GM10248 (cell line): ENCODE results near the gene UBAP1.
A peak's percentile ranks its signal among the peaks of the same experiment; 100 is the strongest.
"Not testable (repeated sequence)": the region's sequence is repeated elsewhere in the genome, so short reads cannot be mapped to it uniquely, and the experiment has no call there.

Experiments used
- CTCF ChIA-PET: fragments of 300-600 bp; sonication (Branson Sonifier 250); formaldehyde crosslinking; extraction: SDS; loops from one replicate; lab custom pipeline; 2021; ENCODE audit warnings: antibody characterized with exemption; lab: Yijun Ruan, JAX
- POLR2A ChIA-PET: fragments of 350-650 bp; sonication (Branson Sonifier 250); formaldehyde crosslinking; extraction: SDS; loops from one replicate; lab custom pipeline; 2020; ENCODE audit warnings: antibody characterized with exemption; lab: Yijun Ruan, JAX
- DNase-seq: peaks from one replicate; pipeline ENCODE4 v3.0.0; 2012; ENCODE audit errors: extremely low spot score
- TF ChIP-seq, protein P1 (sequence below): IDR thresholded peaks from 2 replicates; pipeline ENCODE4 v1.5.1; 2012; ENCODE audit warnings: mild to moderate bottlenecking, low read depth; ENCODE audit errors: extremely low read depth, missing control alignments, control extremely low read depth

The UBAP1 gene

DNA sequence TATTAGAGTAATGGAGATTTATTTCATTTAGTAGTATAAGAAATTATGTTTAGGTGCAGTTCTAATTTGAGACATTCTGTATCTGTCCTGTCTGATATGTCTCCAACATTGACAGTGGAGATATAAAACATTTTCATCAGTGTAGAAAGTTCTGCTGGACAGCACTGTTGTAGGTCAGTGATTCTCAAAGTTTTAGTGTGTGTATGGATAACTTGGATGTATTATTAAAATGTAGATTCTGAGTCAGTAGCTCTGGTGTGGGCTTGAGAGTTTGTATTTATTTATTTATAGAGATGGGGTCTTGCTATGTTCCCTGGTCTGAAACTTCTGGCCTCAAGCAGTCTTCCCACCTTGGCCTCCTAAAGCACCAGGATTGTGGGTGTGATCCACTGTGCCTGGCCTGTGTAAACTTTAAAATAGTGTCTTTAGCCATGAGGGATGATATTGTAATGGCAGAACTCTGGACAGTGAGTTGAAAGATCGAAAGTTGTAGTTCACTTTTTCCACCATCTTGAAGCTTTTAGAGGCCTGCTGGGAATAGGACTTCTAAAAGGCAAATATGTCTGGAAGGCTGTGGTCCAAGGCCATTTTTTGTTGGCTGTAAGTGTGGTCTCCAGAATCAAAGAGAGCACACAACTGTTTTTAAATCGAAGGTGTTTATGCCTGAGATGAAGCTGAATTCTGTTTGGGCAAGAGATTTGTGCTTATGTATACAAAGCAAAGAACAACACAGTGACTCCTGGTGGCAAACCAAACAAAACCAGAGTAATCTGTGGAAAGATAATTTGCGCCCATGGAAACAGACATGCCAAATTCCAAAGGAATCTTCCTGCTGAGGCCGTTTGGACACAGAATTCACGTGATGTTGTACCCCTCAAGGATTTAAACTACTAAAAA, 12.4 kb downstream of the UBAP1 start:
- DNase-seq, result no peak
- TF ChIP-seq, protein P1, sequence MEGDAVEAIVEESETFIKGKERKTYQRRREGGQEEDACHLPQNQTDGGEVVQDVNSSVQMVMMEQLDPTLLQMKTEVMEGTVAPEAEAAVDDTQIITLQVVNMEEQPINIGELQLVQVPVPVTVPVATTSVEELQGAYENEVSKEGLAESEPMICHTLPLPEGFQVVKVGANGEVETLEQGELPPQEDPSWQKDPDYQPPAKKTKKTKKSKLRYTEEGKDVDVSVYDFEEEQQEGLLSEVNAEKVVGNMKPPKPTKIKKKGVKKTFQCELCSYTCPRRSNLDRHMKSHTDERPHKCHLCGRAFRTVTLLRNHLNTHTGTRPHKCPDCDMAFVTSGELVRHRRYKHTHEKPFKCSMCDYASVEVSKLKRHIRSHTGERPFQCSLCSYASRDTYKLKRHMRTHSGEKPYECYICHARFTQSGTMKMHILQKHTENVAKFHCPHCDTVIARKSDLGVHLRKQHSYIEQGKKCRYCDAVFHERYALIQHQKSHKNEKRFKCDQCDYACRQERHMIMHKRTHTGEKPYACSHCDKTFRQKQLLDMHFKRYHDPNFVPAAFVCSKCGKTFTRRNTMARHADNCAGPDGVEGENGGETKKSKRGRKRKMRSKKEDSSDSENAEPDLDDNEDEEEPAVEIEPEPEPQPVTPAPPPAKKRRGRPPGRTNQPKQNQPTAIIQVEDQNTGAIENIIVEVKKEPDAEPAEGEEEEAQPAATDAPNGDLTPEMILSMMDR, result peak; percentile 10
- ChIA-PET POLR2A (no interaction called here), CTCF (interaction anchor here (1.1 to 1.5 kb wide), 3 partner anchors 12 to 26 kb away, joined by 3 to 5 read pairs (median 4); no protein-coding TSS in a partner anchor)

DNA sequence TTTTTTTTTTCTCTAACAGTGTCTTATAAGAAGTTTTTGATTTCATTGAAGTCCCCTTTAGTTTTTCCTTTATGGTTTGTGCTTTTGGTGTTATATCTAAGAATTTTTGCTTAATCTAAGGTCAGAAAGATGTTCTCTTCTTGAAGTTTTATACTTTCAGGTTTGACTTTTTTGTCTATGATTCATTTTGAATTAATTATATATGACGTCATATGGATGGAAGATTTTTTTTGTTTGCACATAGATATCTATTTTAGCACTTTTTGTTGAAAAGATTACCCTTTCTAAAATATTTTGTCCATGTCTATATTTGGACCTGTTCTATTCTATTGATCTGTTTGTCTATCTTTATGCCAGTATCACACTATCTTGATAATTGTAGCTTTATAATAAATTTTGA, 16.3 kb downstream of the UBAP1 start:
- TF ChIP-seq, protein P1, result no peak
- ChIA-PET POLR2A (no interaction called here), CTCF (interaction anchor here (0.9 kb wide), 1 partner anchor 11 kb away, joined by 3 read pairs; no protein-coding TSS in a partner anchor)
- DNase-seq, result no peak

DNA sequence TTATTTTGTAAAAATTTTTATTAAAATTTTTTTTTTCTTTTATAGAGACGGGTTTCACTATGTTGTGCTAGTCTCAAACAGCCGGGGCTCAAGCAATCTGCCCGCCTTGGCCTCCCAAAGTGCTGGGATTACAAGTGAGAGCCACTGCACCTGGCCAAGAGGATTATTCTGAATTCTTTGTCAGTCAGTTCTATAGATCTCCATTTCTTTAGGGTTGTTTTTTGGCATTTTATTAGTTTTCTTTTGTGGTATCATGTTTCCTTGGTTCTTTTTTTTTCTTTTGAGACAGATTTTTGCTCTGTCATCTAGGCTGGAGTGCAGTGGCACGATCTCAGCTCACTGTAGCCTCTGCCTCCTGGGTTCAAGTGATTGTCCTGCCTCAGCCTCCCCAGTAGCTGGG, 18.4 kb downstream of the UBAP1 start:
- POLR2A ChIA-PET, DNase-seq: not testable (repeated sequence)
- CTCF ChIA-PET, result interaction anchor here (1.3 to 1.5 kb wide), 2 partner anchors 13 to 17 kb away, joined by 3 to 4 read pairs; no protein-coding TSS in a partner anchor

DNA sequence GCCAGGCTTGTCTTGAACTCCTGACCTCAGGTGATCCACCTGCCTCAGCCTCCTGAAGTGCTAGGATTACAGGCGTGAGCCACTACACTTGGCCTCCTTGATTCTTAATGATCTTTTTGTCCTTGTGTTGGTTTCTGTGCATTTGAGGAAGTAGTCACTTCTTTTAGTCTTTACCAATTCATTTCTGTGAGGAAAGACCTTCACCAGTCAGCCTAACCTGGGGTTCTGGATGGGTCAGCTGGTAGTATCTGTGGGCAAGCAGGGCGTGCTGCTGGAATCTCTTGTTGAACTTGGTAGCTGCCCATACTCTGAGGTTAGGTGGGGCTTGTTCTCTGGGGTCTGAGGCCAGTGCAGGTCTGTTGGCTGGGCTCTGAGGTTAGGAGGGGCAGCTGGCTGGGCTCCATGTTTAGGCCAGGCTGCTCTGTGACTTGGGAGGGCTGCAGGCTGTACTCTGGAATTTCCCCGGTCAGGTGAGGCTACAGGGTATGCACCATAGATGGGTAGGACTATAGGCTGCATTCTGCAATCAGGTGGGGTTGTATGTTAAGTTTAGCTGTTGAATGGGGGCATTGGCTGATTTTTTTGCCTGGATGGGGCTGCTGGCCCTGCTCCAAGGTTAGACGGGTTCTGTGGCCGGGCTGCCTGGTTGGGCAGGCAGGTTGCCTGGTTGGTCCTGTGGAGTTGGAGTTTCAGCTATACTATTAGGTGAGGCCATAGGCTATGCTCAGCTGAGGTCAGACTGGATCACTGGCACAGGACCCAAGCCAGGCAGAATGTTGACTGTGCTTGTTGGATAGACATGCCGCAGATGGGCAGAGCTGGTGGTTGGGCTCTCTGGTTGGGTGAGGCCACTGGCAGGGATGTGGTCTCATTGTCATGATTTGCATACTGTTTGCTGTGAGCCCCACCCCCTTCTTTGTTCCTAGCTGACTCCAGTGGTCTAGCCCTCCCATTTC, 19.2 kb downstream of the UBAP1 start:
- POLR2A ChIA-PET, result no interaction called here
- TF ChIP-seq, protein P1, result no peak
- CTCF ChIA-PET, result interaction anchor here (0.8 to 1.5 kb wide), 3 partner anchors 13 to 24 kb away, joined by 3 to 4 read pairs (median 3); no protein-coding TSS in a partner anchor
- DNase-seq, result no peak

DNA sequence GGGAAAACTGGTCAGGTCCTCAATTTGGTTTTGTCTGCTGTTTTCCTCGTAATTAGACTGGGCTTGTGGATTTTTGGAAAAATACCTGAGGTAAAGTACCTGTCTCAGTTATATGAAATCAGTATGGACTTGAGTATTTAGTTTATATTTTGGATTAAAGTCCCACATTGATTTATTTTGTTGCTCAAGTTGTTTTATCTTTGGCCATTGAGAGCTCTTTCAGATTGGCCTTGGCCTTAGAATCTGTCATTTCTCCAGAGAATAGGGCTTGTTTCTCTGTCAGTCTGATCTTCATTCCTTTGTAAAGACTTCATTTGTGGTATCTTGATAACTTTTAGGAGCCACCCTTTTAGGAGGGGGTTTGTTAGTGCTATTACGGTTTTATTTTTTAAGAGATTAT, 21.2 kb downstream of the UBAP1 start:
- ChIA-PET POLR2A (interaction anchor here (0.5 kb wide), 1 partner anchor 1999 kb away, joined by 10 read pairs; no protein-coding TSS in a partner anchor), CTCF (interaction anchor here (1.1 kb wide), 1 partner anchor 11 kb away, joined by 5 read pairs; no protein-coding TSS in a partner anchor)
- TF ChIP-seq, protein P1, result no peak
- no peak for DNase-seq

DNA sequence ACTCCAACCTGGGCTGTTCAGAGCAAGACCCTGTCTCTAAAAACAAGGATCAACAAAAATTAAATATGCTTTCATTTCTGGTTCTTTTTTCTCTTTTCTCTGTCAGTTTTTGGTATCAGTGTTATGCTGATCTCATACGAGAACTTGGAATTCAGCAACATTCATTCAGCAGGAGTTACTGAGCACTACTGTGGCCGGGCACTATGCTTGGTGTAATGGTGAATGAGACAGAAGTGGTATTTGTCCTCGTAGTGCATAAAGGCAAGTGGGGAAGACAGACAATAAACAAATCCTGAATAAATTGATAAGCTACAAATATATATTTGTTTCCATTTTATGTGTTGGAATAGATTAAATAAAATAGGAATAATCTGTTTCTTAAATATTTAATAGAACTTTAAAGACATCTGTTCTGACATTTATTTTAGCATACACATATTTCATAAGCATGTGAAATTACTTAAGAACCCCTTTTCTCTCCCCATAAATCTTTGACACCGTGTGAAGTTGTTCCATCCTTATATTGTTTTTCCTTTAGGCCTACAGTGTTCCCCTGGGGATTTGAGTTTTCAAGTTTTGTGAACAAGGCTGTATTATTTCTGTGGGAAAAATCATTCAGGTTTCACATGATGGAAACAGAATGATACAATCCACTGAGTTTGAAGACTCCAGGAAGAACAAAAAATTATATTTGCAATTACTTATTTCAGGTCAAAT, 24.6 kb downstream of the UBAP1 start:
- DNase-seq, result no peak
- TF ChIP-seq, protein P1, result no peak
- CTCF ChIA-PET, result no interaction called here
- POLR2A ChIA-PET, result no interaction called here
